ENCODE measurements around the gene PREX1.

PREX1 gene

GRCh38 chr20:48736636-48737035, 91.2 kb downstream of the PREX1 start:
- H3K36me3 ChIP-seq = peaks cover 0 to 86% (median 0%) of the 10 kb centered on the region in 11 experiments; a peak in 11 of 22 replicates
- peak overlapping the region in 4 of 11 experiments; percentile 72 to 81 (median 78); a peak in 3 of 22 replicates for H3K9ac ChIP-seq
- H3K4me2 ChIP-seq = peak overlapping the region; percentile 52 to 94 (median 90)
- H3K9me3 ChIP-seq (replicated peaks in 1 of 11) = peaks cover 0 to 17% (median 5%) of the 10 kb centered on the region in 11 experiments; a peak in 9 of 22 replicates
- H3K27ac ChIP-seq = peak overlapping the region in 8 of 11 experiments; percentile 74 to 94 (median 90); a peak in 14 of 22 replicates
- peaks cover 65 to 100% (median 100%) of the 10 kb centered on the region in 10 experiments for H3K4me1 ChIP-seq
- no peak for TF ChIP-seq Cebpa-rat (IDR thresholded peaks at IDR 0.05)
- H4K20me1 ChIP-seq = peaks cover 0 to 100% (median 0%) of the 10 kb centered on the region in 11 experiments; a peak in 6 of 22 replicates
- no peaks in the 10 kb centered on the region for H3K27me3 ChIP-seq
- H3K4me3 ChIP-seq = no peak overlapping the region

GRCh38 chr20:48736231-48736630, 91.6 kb downstream of the PREX1 start:
- H3K9me3 ChIP-seq (replicated peaks in 1 of 11) = peaks cover 0 to 17% (median 5%) of the 10 kb centered on the region in 11 experiments; a peak in 9 of 22 replicates
- H3K36me3 ChIP-seq = peaks cover 0 to 86% (median 0%) of the 10 kb centered on the region in 11 experiments; a peak in 11 of 22 replicates
- peak overlapping the region; percentile 52 to 94 (median 90) for H3K4me2 ChIP-seq
- H3K27me3 ChIP-seq = no peaks in the 10 kb centered on the region
- no peak overlapping the region for H3K4me3 ChIP-seq
- peak overlapping the region in 9 of 11 experiments; percentile 49 to 94 (median 87); a peak in 16 of 22 replicates for H3K27ac ChIP-seq
- no peak for TF ChIP-seq Cebpa-rat (IDR thresholded peaks at IDR 0.05)
- peaks cover 0 to 100% (median 0%) of the 10 kb centered on the region in 11 experiments; a peak in 6 of 22 replicates for H4K20me1 ChIP-seq
- H3K4me1 ChIP-seq = peaks cover 65 to 100% (median 100%) of the 10 kb centered on the region in 10 experiments
- H3K9ac ChIP-seq = peak overlapping the region in 5 of 11 experiments; percentile 72 to 81 (median 80); a peak in 6 of 22 replicates

DNA sequence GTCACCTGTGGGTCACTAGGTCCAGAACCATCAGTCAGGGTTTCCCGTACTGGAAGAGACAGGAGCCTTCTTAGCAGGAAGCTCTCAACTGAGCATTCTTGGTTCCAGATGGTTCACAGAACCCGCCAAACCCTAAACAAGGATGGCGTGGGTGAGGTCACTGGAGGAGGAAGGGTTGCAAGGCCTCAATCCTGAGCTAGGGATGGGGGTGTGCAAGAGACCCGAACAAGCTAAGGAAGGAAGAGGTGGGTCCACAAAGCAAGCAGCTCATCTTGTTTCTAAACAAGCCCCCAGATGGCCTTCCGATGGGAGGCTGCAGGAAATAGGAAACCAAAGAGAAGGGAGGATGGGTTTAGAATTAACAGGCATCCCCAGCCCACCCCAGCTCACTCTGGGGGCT, 92.7 kb downstream of the PREX1 start:
- peak overlapping the region in 9 of 11 experiments; percentile 38 to 81 (median 72); a peak in 17 of 22 replicates for H3K9ac ChIP-seq
- H3K27ac ChIP-seq = peak overlapping the region in 9 of 11 experiments; percentile 49 to 94 (median 87); a peak in 18 of 22 replicates

DNA sequence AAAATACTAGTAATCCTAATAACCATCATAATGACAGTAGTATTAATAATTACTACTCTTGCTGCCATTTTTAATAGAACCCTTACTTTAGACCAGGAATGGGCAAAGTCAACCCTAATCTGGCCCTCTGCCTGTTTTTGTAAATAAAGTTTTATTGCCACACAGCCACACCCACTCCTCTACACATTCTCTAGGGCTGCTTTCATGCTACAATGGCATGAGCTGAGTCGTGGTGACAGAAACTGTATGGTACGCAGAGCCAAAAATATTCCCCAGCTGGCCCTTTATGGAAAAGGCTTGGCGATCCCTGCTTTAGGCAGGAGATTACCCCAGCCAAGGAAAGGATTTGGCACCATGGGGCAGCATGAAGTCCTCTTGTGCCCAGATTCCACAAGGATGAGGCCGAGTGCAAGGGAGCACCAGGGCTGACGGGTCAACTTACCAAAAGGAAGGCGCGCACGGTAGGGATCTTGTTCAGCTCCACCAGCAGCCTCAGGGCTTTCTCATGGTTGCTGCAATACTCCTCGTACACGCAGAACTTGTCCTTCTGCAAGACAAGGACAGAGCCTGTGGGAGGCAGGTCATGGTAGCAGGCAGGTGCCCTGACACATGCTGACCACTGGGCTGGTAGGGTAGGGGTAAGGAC, 93.6 kb downstream of the PREX1 start:
- peaks cover 0 to 100% (median 0%) of the 10 kb centered on the region in 11 experiments; a peak in 6 of 22 replicates for H4K20me1 ChIP-seq
- peaks cover 0 to 17% (median 5%) of the 10 kb centered on the region in 11 experiments; a peak in 9 of 22 replicates for H3K9me3 ChIP-seq (replicated peaks in 1 of 11)
- peak overlapping the region in 9 of 11 experiments; percentile 49 to 94 (median 87); a peak in 18 of 22 replicates for H3K27ac ChIP-seq
- no peaks in the 10 kb centered on the region for H3K27me3 ChIP-seq
- peak overlapping the region in 8 of 11 experiments; percentile 59 to 81 (median 74); a peak in 16 of 22 replicates for H3K9ac ChIP-seq
- H3K4me3 ChIP-seq = peak overlapping the region in 7 of 10 experiments; percentile 2 to 47 (median 35); a peak in 10 of 20 replicates
- no peak for TF ChIP-seq Cebpa-rat (IDR thresholded peaks at IDR 0.05)
- peak overlapping the region in 10 of 11 experiments; percentile 52 to 94 (median 90); a peak in 20 of 22 replicates for H3K4me2 ChIP-seq
- peaks cover 71 to 100% (median 100%) of the 10 kb centered on the region in 10 experiments for H3K4me1 ChIP-seq
- peaks cover 0 to 89% (median 7%) of the 10 kb centered on the region in 11 experiments; a peak in 11 of 22 replicates for H3K36me3 ChIP-seq

More for the DNA sequence above, 92.7 kb downstream of the PREX1 start:
- H3K9me3 ChIP-seq (replicated peaks in 1 of 11) = peaks cover 0 to 17% (median 5%) of the 10 kb centered on the region in 11 experiments; a peak in 9 of 22 replicates
- H3K4me2 ChIP-seq = peak overlapping the region; percentile 52 to 94 (median 90)
- H4K20me1 ChIP-seq = peaks cover 0 to 100% (median 0%) of the 10 kb centered on the region in 11 experiments; a peak in 6 of 22 replicates
- H3K4me1 ChIP-seq = peaks cover 71 to 100% (median 100%) of the 10 kb centered on the region in 10 experiments
- H3K27me3 ChIP-seq = no peaks in the 10 kb centered on the region
- H3K4me3 ChIP-seq = peak overlapping the region in 7 of 10 experiments; percentile 10 to 47 (median 35); a peak in 12 of 20 replicates
- H3K36me3 ChIP-seq = peaks cover 0 to 86% (median 7%) of the 10 kb centered on the region in 11 experiments; a peak in 11 of 22 replicates
- peak in 4 of 11 experiments; percentile 61 to 92 (median 68); a peak in 8 of 22 replicates for TF ChIP-seq Cebpa-rat (IDR thresholded peaks at IDR 0.05)

GRCh38 chr20:48733296-48733790, 94.5 kb downstream of the PREX1 start:
- TF ChIP-seq Cebpa-rat (IDR thresholded peaks at IDR 0.05) = no peak
- H3K36me3 ChIP-seq = peaks cover 0 to 97% (median 7%) of the 10 kb centered on the region in 11 experiments; a peak in 11 of 22 replicates

DNA sequence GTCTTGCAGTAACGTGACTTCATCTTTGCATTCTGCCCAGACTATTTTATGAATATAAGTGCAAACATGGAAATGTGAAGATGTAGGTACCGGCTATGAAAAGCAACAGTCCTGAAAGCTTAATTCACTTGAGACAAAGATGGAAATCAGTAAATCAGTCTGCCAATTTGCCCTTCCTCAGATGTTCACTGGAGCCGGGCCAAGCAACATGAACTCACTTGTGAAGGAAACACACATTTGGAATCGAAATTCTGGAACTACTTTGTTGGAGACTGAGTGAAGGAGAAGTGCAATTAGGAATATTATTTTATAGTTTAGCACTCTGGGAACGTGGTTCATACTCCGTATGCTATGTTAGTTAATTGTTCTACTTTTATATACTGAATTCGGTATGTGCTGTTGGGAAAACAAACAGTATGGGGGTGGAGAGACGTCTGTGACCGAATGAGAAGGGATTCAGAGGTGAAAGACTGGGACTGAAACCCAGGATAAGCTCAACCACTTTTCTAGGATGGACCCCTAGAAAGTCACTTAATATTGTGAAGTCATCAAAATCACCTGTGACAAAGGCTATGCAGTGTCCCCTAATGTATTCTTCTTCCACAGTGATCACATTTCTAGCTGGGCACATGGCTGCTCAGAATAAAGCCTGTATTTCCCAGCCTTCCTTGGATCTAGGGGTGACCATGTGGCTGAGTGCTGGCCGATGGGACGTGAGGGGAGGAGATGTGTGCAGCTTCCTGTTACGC, 95.5 kb downstream of the PREX1 start:
- Histone ChIP-seq H3K9ac (peak overlapping the region in 1 of 11 experiments; percentile 7; a peak in 2 of 22 replicates), H3K36me3 (peaks cover 0 to 98% (median 7%) of the 10 kb centered on the region in 11 experiments; a peak in 11 of 22 replicates), H3K9me3 (replicated peaks in 1 of 11) (peaks cover 0 to 17% (median 5%) of the 10 kb centered on the region in 11 experiments; a peak in 9 of 22 replicates), H3K27ac (peak overlapping the region in 7 of 11 experiments; percentile 37 to 94 (median 87); a peak in 13 of 22 replicates), H4K20me1 (peaks cover 0 to 100% (median 0%) of the 10 kb centered on the region in 11 experiments; a peak in 6 of 22 replicates), H3K4me1 (peaks cover 62 to 100% (median 97%) of the 10 kb centered on the region in 10 experiments), H3K27me3 (no peaks in the 10 kb centered on the region), H3K4me3 (no peak overlapping the region; a peak in 1 of 20 replicates), H3K4me2 (peak overlapping the region in 9 of 11 experiments; percentile 81 to 94 (median 90); a peak in 18 of 22 replicates)
- no peak for TF ChIP-seq Cebpa-rat (IDR thresholded peaks at IDR 0.05)

More at GRCh38 chr20:48733296-48733790, 94.5 kb downstream of the PREX1 start:
- peak overlapping the region in 9 of 11 experiments; percentile 81 to 94 (median 90); a peak in 18 of 22 replicates for H3K4me2 ChIP-seq
- peak overlapping the region in 9 of 11 experiments; percentile 49 to 94 (median 87); a peak in 16 of 22 replicates for H3K27ac ChIP-seq
- peaks cover 0 to 17% (median 5%) of the 10 kb centered on the region in 11 experiments; a peak in 9 of 22 replicates for H3K9me3 ChIP-seq (replicated peaks in 1 of 11)
- peaks cover 71 to 100% (median 100%) of the 10 kb centered on the region in 10 experiments for H3K4me1 ChIP-seq
- H3K9ac ChIP-seq = peak overlapping the region in 6 of 11 experiments; percentile 1 to 80 (median 33); a peak in 5 of 22 replicates
- H3K27me3 ChIP-seq = no peaks in the 10 kb centered on the region
- H4K20me1 ChIP-seq = peaks cover 0 to 100% (median 0%) of the 10 kb centered on the region in 11 experiments; a peak in 6 of 22 replicates
- peak overlapping the region in 6 of 10 experiments; percentile 2 to 42 (median 25); a peak in 6 of 20 replicates for H3K4me3 ChIP-seq

DNA sequence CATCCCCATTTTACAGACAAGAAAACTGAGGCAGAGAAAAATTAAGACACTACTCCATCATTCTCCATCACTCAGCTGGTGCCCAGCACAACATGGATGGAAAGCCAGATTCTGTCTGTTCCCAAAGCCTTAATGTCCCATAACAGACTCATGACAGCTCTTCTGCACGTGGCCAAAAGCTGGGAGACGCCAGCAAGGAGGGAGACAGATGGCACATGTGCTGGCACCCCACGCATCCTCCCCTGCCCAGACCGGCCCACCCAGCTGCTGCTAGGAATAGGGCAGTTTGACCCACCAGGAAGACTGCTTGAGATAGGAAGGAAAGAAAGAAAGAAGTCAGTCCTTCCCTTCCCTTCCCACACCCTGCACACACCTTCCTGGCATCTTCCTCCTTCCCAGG, 96.3 kb downstream of the PREX1 start:
- Histone ChIP-seq H3K36me3 (peaks cover 0 to 98% (median 7%) of the 10 kb centered on the region in 11 experiments; a peak in 11 of 22 replicates), H3K4me1 (peaks cover 55 to 100% (median 94%) of the 10 kb centered on the region in 10 experiments), H3K27me3 (no peaks in the 10 kb centered on the region), H3K27ac (peak overlapping the region in 7 of 11 experiments; percentile 37 to 94 (median 87); a peak in 8 of 22 replicates), H3K4me3 (no peak overlapping the region), H3K9me3 (replicated peaks in 1 of 11) (peaks cover 0 to 17% (median 5%) of the 10 kb centered on the region in 11 experiments; a peak in 9 of 22 replicates), H4K20me1 (peaks cover 0 to 100% (median 0%) of the 10 kb centered on the region in 11 experiments; a peak in 6 of 22 replicates), H3K9ac (peak overlapping the region in 1 of 11 experiments; percentile 7; a peak in 1 of 22 replicates), H3K4me2 (peak overlapping the region in 9 of 11 experiments; percentile 5 to 94 (median 90); a peak in 16 of 22 replicates)
- no peak for TF ChIP-seq Cebpa-rat (IDR thresholded peaks at IDR 0.05)
